Inferior parietal cortex (tissue), 1 donor: ENCODE measurements around the gene PHLDA3.

Source experiments
- DNase-seq: peaks from one replicate; pipeline ENCODE4 v3.0.0-alpha.2; 2016; ENCODE audit errors: extremely low spot score

Gene PHLDA3

DNA sequence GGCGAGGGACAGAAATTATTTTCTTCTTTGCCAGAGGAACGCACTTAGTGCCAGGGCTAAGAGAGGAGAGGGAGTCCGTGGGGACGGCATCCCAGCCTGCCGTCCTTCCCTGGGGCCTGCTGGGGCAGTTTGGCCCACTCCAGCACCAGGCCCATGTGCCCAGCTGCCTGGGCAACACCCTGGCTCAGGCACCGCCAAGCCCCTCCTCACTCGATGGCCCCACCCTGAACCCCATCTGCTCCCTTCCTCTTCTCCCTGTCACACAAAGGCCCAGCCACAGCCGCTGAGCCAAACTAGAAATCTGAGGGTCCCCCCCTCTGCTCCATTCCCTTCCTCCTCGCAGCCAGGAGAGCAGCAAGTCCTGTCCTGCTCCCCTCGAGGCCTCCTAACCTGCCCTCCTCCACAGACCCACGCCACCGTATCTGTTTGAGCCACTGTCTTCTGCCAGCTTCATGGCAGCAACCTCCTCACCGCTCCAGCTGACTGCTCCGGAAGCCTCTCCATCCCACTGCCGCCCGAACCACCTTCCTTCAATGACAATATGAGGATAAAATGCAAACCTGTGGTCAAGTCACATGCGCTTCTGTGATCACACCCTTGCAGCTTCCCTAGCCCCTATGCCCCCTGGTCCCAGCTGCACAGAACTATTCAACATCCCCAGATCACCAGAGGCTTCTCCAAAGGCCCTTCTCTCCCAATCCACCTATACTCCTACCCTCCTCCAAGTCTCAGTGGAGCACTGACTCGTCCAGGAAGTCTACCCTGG, 39.1 kb downstream of the PHLDA3 start:
- DNase-seq, result no peak

DNA sequence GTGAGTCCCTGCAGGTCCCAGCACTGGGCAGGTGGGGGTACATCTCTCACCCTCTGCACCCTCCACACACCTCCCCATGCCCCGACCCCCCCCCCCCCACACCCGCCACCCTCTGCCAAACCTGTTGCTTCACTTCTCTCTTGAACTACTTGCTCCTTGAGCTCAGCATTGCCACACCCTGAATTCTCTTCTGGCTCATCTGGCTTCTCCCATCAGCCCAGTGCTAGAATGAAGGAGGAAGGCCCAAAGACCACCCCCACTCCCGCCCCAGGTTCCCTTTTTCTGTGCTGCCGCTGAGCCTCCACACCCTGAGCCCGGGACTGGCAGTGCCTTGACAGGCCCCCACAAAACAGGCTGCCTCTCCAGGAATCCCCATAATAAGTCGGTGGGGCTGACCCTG, 41.0 kb downstream of the PHLDA3 start:
- no peak for DNase-seq

DNA sequence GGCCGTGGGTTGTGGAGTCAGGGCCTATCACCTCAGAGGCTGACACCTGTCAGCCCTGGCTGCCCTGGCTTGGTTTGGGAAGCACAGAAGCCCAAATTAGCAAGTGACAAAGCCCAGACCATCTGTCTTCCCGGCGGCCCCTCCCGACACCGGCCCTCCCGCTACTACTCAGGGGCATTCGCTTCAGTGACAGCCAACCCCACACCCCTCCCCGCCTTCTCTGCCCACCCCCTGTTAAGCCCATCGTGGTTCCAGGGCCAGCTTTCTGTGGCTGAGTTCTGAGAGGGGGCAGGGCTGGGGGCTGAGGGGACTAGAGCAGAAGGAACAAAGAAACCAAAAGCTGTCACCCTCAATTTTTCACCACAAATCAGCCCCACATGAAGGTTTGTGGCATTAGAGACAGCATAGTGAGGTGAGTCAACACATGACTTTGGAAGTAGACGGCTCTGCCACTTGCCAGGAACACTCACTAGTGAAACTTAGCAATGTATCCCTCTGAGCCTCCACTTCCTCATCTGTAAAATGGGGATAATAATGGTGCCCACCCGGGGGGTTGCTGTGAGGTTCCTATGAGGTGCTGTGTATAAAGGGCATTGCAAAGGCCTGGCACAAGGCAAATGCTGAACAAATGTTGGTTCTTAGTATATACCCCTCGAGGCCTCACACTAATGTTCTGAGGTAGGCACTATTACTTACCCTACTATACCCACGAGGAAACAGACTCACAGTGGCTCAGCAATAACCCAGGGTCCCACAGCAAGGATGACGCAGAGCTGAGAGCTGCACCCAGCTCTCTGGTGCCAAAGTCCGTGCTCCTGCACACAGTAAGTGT, 42.3 kb downstream of the PHLDA3 start:
- no peak for DNase-seq

DNA sequence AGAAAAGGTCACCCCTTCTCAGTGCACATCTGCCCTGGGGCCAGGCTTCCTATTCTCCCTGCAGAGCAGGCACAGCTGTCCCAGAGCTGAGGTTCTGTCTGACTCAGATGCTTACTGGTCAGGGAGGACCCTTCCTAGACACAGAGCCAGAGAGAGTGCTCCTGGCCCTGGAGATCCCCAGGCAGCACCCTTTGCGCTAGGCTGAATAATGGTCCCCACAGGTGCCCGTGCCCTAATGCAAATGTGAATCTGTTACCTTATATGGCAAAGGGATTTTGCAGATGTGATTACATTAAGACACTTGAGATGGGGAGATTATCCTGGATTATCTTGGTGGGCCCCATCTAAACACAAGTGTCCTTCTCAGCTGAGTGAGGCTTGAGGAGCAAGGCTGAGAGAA, 44.8 kb downstream of the PHLDA3 start:
- no peak for DNase-seq

GRCh38 chr1:201423655-201424054, 45.3 kb downstream of the PHLDA3 start:
- no peak for DNase-seq

- no peak for DNase-seq
These were observed 46.5 kb downstream of the PHLDA3 start for GRCh38 chr1:201422436-201423030.

GRCh38 chr1:201422026-201422425, 47.0 kb downstream of the PHLDA3 start:
- no peak for DNase-seq

- no peak for DNase-seq
These were observed 47.9 kb downstream of the PHLDA3 start for GRCh38 chr1:201421041-201421440.

DNA sequence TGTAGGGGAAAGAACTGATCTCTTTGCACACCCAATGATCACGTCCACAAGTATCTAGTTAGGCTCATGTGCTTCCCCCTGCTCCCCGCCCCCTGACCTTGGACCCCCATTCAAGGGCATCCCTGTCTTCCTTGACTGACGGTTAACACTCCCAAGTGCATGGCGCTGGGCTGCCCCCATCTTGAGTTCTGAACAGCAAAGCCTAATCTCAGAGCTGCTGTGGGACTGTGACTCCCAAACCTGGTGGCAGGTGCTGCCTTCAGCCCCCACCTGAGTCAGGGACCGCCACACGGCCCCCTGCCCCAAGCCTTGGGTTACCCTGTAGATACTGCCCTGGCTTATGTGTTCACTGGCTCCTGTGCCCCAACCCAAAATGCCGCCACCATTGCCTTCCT, 48.4 kb downstream of the PHLDA3 start:
- DNase-seq, result no peak

- no peak for DNase-seq
These were observed 49.0 kb downstream of the PHLDA3 start for GRCh38 chr1:201419746-201420607.

- no peak for DNase-seq
These were observed 49.7 kb downstream of the PHLDA3 start for GRCh38 chr1:201419256-201419655.

GRCh38 chr1:201418461-201418860, 50.5 kb downstream of the PHLDA3 start:
- DNase-seq, result no peak
